Measurements from ENCODE around the gene DEFB129. TPM values are rescaled to one million over a fixed set of nuclear protein-coding genes. Genes with fewer than 3 reads are reported as not detected.
"Not testable (repeated sequence)": the region's sequence is repeated elsewhere in the genome, so short reads cannot be mapped to it uniquely, and the experiment has no call there.

Gene DEFB129
- total RNA-seq, 1 experiment from 2014 or later, result not detected

- H3K4me2 ChIP-seq (ENCODE audit: low read depth, low read length, poor library complexity, severe bottlenecking), result no peak overlapping the region
- no peaks in the 10 kb centered on the region for H4K20me1 ChIP-seq (ENCODE audit: insufficient read depth, low read depth, low read length)
- H3K9me2 ChIP-seq (replicated peaks; ENCODE audit: insufficient read depth, low read length), result no peaks in the 10 kb centered on the region
- H3K27me3 ChIP-seq (ENCODE audit: low read length), result no peaks in the 10 kb centered on the region
- H3K79me2 ChIP-seq (ENCODE audit: low read length), result no peaks in the 10 kb centered on the region
- H2AFZ ChIP-seq (ENCODE audit: low read length), result no peak overlapping the region
- no peak overlapping the region for H3K27ac ChIP-seq (ENCODE audit: low read length)
- H3K9ac ChIP-seq (ENCODE audit: low read length), result no peak overlapping the region
- no peaks in the 10 kb centered on the region for H3K4me1 ChIP-seq (ENCODE audit: low read length)
- no peaks in the 10 kb centered on the region for H3K36me3 ChIP-seq (ENCODE audit: insufficient read depth, low read length)
- no peaks in the 10 kb centered on the region for H3K9me3 ChIP-seq (ENCODE audit: low read length)
- no peak overlapping the region for H3K4me3 ChIP-seq (ENCODE audit: low read length)
- DNase-seq, result no peak
Measured at GRCh38 chr20:235891-236290, 8.8 kb downstream of the DEFB129 start.

GRCh38 chr20:237489-237888 lies 10.4 kb downstream of the DEFB129 start:
- H3K36me3 ChIP-seq (ENCODE audit: insufficient read depth, low read length), result no peaks in the 10 kb centered on the region
- no peaks in the 10 kb centered on the region for H3K9me3 ChIP-seq (ENCODE audit: low read length)
- no peak for DNase-seq
- no peaks in the 10 kb centered on the region for H3K79me2 ChIP-seq (ENCODE audit: low read length)
- H4K20me1 ChIP-seq (ENCODE audit: insufficient read depth, low read depth, low read length), result no peaks in the 10 kb centered on the region
- no peak overlapping the region for H3K4me3 ChIP-seq (ENCODE audit: low read length)
- no peak overlapping the region for H3K27ac ChIP-seq (ENCODE audit: low read length)
- H3K4me1 ChIP-seq (ENCODE audit: low read length), result no peaks in the 10 kb centered on the region
- no peak overlapping the region for H3K9ac ChIP-seq (ENCODE audit: low read length)
- H3K27me3 ChIP-seq (ENCODE audit: low read length), result no peaks in the 10 kb centered on the region
- H2AFZ ChIP-seq (ENCODE audit: low read length), result no peak overlapping the region
- H3K9me2 ChIP-seq (replicated peaks; ENCODE audit: insufficient read depth, low read length), result no peaks in the 10 kb centered on the region
- no peak overlapping the region for H3K4me2 ChIP-seq (ENCODE audit: low read depth, low read length, poor library complexity, severe bottlenecking)

DNA sequence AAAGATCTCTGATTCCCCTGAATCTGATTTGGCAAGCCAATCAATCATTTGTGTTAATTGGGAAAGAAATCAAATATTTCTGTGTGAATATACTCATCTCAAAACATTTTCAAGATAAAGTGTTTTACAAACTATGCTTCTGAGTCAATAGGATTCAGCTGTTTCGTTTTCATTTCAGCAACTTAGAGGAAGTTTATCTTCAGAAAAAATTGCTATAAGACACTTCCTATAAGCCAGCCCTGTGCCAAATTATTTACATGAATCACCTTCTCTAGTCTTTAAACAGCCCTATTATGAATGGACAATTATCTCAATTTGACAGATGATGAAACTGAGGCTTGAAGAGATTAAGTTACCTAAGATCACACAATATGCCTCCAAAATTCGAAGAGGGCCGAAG lies 10.9 kb downstream of the DEFB129 start:
- Histone ChIP-seq H3K27ac (ENCODE audit: low read length) (no peak overlapping the region), H3K9me2 (replicated peaks; ENCODE audit: insufficient read depth, low read length) (no peaks in the 10 kb centered on the region), H3K79me2 (ENCODE audit: low read length) (no peaks in the 10 kb centered on the region), H3K4me2 (ENCODE audit: low read depth, low read length, poor library complexity, severe bottlenecking) (no peak overlapping the region), H3K4me3 (ENCODE audit: low read length) (no peak overlapping the region), H3K4me1 (ENCODE audit: low read length) (no peaks in the 10 kb centered on the region), H3K36me3 (ENCODE audit: insufficient read depth, low read length) (no peaks in the 10 kb centered on the region), H3K9ac (ENCODE audit: low read length) (no peak overlapping the region), H3K27me3 (ENCODE audit: low read length) (no peaks in the 10 kb centered on the region), H2AFZ (ENCODE audit: low read length) (no peak overlapping the region), H4K20me1 (ENCODE audit: insufficient read depth, low read depth, low read length) (no peaks in the 10 kb centered on the region), H3K9me3 (ENCODE audit: low read length) (no peaks in the 10 kb centered on the region)
- no peak for DNase-seq

- H3K27me3 ChIP-seq (ENCODE audit: low read length), result no peaks in the 10 kb centered on the region
- H2AFZ ChIP-seq (ENCODE audit: low read length), result no peak overlapping the region
- no peaks in the 10 kb centered on the region for H3K79me2 ChIP-seq (ENCODE audit: low read length)
- no peaks in the 10 kb centered on the region; the same call in 1 of the 2 replicates for H3K9me3 ChIP-seq (ENCODE audit: low read length)
- H3K9ac ChIP-seq (ENCODE audit: low read length), result no peak overlapping the region
- no peak overlapping the region for H3K27ac ChIP-seq (ENCODE audit: low read length)
- no peaks in the 10 kb centered on the region for H3K4me1 ChIP-seq (ENCODE audit: low read length)
- no peaks in the 10 kb centered on the region for H4K20me1 ChIP-seq (ENCODE audit: insufficient read depth, low read depth, low read length)
- H3K4me3 ChIP-seq (ENCODE audit: low read length), result no peak overlapping the region
- H3K36me3 ChIP-seq (ENCODE audit: insufficient read depth, low read length), result no peaks in the 10 kb centered on the region; the same call in 1 of the 2 replicates
- no peak overlapping the region for H3K4me2 ChIP-seq (ENCODE audit: low read depth, low read length, poor library complexity, severe bottlenecking)
- H3K9me2 ChIP-seq (replicated peaks; ENCODE audit: insufficient read depth, low read length), result no peaks in the 10 kb centered on the region
- no peak for DNase-seq
Measured at GRCh38 chr20:242905-243304, 15.8 kb downstream of the DEFB129 start.

- Histone ChIP-seq H3K9ac (ENCODE audit: low read length) (no peak overlapping the region), H3K4me3 (ENCODE audit: low read length) (no peak overlapping the region), H3K4me1 (ENCODE audit: low read length) (0 out of 2 replicates have a peak, but pooled peaks cover 2% of the 10 kb centered on the region), H3K79me2 (ENCODE audit: low read length) (no peaks in the 10 kb centered on the region), H3K4me2 (ENCODE audit: low read depth, low read length, poor library complexity, severe bottlenecking) (no peak overlapping the region), H3K9me2 (replicated peaks; ENCODE audit: insufficient read depth, low read length) (no peaks in the 10 kb centered on the region), H3K36me3 (ENCODE audit: insufficient read depth, low read length) (no peaks in the 10 kb centered on the region; the same call in 1 of the 2 replicates), H4K20me1 (ENCODE audit: insufficient read depth, low read depth, low read length) (no peaks in the 10 kb centered on the region), H3K9me3 (ENCODE audit: low read length) (no peaks in the 10 kb centered on the region; the same call in 1 of the 2 replicates), H2AFZ (ENCODE audit: low read length) (no peak overlapping the region), H3K27ac (ENCODE audit: low read length) (no peak overlapping the region), H3K27me3 (ENCODE audit: low read length) (no peaks in the 10 kb centered on the region)
- DNase-seq, result no peak
Measured at GRCh38 chr20:251354-251753, 24.3 kb downstream of the DEFB129 start.

- Histone ChIP-seq H3K27me3 (ENCODE audit: low read length) (no peaks in the 10 kb centered on the region), H3K9me2 (replicated peaks; ENCODE audit: insufficient read depth, low read length) (no peaks in the 10 kb centered on the region), H3K9ac (ENCODE audit: low read length) (no peak overlapping the region), H3K4me2 (ENCODE audit: low read depth, low read length, poor library complexity, severe bottlenecking) (no peak overlapping the region), H4K20me1 (ENCODE audit: insufficient read depth, low read depth, low read length) (no peaks in the 10 kb centered on the region), H3K36me3 (ENCODE audit: insufficient read depth, low read length) (no peaks in the 10 kb centered on the region), H3K4me3 (ENCODE audit: low read length) (no peak overlapping the region), H3K79me2 (ENCODE audit: low read length) (no peaks in the 10 kb centered on the region), H3K9me3 (ENCODE audit: low read length) (no peaks in the 10 kb centered on the region), H3K4me1 (ENCODE audit: low read length) (0 out of 2 replicates have a peak, but pooled peaks cover 2% of the 10 kb centered on the region), H3K27ac (ENCODE audit: low read length) (no peak overlapping the region), H2AFZ (ENCODE audit: low read length) (no peak overlapping the region)
- DNase-seq, result no peak
Measured at GRCh38 chr20:252801-253200, 25.7 kb downstream of the DEFB129 start.

- not testable (repeated sequence) for H3K9ac ChIP-seq (ENCODE audit: low read length); DNase-seq
Measured at GRCh38 chr20:253447-253846, 26.4 kb downstream of the DEFB129 start.

DNA sequence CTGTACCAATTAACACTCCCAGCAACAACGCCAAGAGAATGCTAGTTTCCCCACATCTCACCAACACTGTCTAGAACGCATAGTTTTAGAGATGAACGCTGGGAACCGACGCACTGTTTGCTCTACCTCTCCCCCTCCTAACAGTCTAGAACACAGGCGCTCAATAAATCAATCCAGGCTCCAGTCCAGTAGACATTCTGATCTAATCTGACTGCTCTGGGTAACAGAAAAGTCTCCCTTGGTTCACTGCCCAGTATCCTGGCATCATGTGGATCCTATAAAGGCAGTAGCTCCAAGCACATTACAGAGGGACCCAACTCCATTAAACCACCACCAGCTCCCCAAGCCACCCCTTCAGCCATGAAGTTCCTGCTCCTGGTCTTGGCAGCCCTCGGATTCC lies 30.4 kb downstream of the DEFB129 start, which contains the start of gene DEFB132:
TSS of gene DEFB132 (plus strand) at position 306 of the 400 bp plus-strand sequence. CDS start at position 361, 55 bp downstream.
- Histone ChIP-seq H3K27ac (ENCODE audit: low read length) (no peak within 1 kb of the TSS), H3K9ac (ENCODE audit: low read length) (no peak within 1 kb of the TSS), H3K4me3 (ENCODE audit: low read length) (no peak within 1 kb of the TSS), H3K79me2 (ENCODE audit: low read length) (no peaks in the 10 kb centered on the region), H3K4me1 (ENCODE audit: low read length) (no peaks in the 10 kb centered on the region), H3K9me2 (replicated peaks; ENCODE audit: insufficient read depth, low read length) (no peaks in the 10 kb centered on the region), H3K36me3 (ENCODE audit: insufficient read depth, low read length) (no peaks in the 10 kb centered on the region), H3K9me3 (ENCODE audit: low read length) (no peaks in the 10 kb centered on the region), H2AFZ (ENCODE audit: low read length) (no peak within 1 kb of the TSS), H4K20me1 (ENCODE audit: insufficient read depth, low read depth, low read length) (no peaks in the 10 kb centered on the region), H3K27me3 (ENCODE audit: low read length) (no peaks in the 10 kb centered on the region), H3K4me2 (ENCODE audit: low read depth, low read length, poor library complexity, severe bottlenecking) (no peak within 1 kb of the TSS)
- no peak for DNase-seq

More at GRCh38 chr20:253447-253846, 26.4 kb downstream of the DEFB129 start:
- not testable (repeated sequence) for H3K27me3 ChIP-seq (ENCODE audit: low read length); H3K4me3 ChIP-seq (ENCODE audit: low read length); H3K4me2 ChIP-seq (ENCODE audit: low read depth, low read length, poor library complexity, severe bottlenecking); H2AFZ ChIP-seq (ENCODE audit: low read length); H3K36me3 ChIP-seq (ENCODE audit: insufficient read depth, low read length); H3K79me2 ChIP-seq (ENCODE audit: low read length); H3K9me3 ChIP-seq (ENCODE audit: low read length); H4K20me1 ChIP-seq (ENCODE audit: insufficient read depth, low read depth, low read length); H3K4me1 ChIP-seq (ENCODE audit: low read length); H3K27ac ChIP-seq (ENCODE audit: low read length); H3K9me2 ChIP-seq (replicated peaks; ENCODE audit: insufficient read depth, low read length)

Data from Karpas-422 (cell line).